ENCODE results near the gene ASCC3. TPM values are rescaled to one million over a fixed set of nuclear protein-coding genes. Genes with fewer than 3 reads are reported as not detected.

The ASCC3 gene
- total RNA-seq, 1 donor from 2014 or later = 62.9 TPM

DNA sequence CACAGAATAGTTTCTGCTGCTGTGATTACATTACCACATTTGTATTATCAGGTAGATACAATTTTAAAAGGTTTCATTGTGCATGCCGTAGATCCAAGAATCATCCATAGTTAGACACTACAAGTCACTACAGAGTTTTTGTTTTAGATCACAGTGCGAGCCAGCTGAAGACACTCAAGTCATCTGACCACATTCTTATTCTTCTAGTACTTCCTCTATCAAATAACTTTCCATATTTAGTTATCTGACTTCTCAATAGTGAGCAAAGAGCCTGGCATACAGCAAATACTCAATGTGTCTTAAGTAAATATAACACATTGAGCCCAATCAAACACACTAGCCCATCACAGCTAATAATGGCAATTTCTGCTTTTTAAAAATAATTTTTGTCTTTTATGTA, 195.4 kb downstream of the ASCC3 start:
- intact Hi-C loops (cut with micrococcal nuclease) = no loop called here
- H3K36me3 Mint-ChIP-seq (ENCODE audit: low read depth) = peaks cover 3% of the 10 kb centered on the region
- no peak overlapping the region for H3K27ac Mint-ChIP-seq

DNA sequence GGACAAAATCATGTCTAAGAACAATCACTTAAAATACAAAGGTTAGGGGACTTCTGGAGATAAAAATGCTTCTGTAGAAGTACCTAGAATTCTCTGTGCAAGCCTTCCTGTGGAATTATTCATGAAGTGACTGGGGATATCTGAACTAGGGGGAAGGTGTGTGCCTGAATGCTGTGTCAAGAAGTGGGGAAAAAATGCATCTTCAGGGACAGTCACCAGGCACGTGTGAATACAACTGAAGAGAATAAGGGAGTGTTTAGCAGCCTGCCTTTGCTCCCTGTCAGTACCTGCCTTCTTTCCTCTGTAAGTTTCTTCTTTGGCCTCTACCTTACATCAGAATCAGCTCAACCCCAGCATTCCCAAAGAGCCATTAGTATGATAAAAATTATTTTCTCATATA, 201.0 kb downstream of the ASCC3 start:
- H3K27ac Mint-ChIP-seq = no peak overlapping the region
- no peak overlapping the region for H3K4me3 Mint-ChIP-seq (ENCODE audit: low read depth)
- no peaks in the 10 kb centered on the region for H3K4me1 Mint-ChIP-seq (ENCODE audit: low read depth)
- H3K27me3 Mint-ChIP-seq (ENCODE audit: low read depth) = no peaks in the 10 kb centered on the region
- DNase-seq (ENCODE audit: low spot score) = no peak
- no peaks in the 10 kb centered on the region for H3K9me3 Mint-ChIP-seq
- H3K36me3 Mint-ChIP-seq (ENCODE audit: low read depth) = peaks cover 3% of the 10 kb centered on the region
- intact Hi-C loops (cut with micrococcal nuclease) = no loop called here

More for the DNA sequence above, 195.4 kb downstream of the ASCC3 start:
- no peak overlapping the region for H3K4me3 Mint-ChIP-seq (ENCODE audit: low read depth)
- H3K27me3 Mint-ChIP-seq (ENCODE audit: low read depth) = no peaks in the 10 kb centered on the region
- no peaks in the 10 kb centered on the region for H3K9me3 Mint-ChIP-seq
- no peak for DNase-seq (ENCODE audit: low spot score)
- peaks cover 1% of the 10 kb centered on the region for H3K4me1 Mint-ChIP-seq (ENCODE audit: low read depth)

GRCh38 chr6:100678027-100678426, 203.1 kb downstream of the ASCC3 start:
- DNase-seq (ENCODE audit: low spot score) = no peak
- no peak overlapping the region for H3K27ac Mint-ChIP-seq
- H3K4me3 Mint-ChIP-seq (ENCODE audit: low read depth) = no peak overlapping the region
- no peaks in the 10 kb centered on the region for H3K27me3 Mint-ChIP-seq (ENCODE audit: low read depth)
- no peaks in the 10 kb centered on the region for H3K4me1 Mint-ChIP-seq (ENCODE audit: low read depth)
- H3K36me3 Mint-ChIP-seq (ENCODE audit: low read depth) = peaks cover 3% of the 10 kb centered on the region
- H3K9me3 Mint-ChIP-seq = no peaks in the 10 kb centered on the region
- intact Hi-C loops (cut with micrococcal nuclease) = no loop called here

DNA sequence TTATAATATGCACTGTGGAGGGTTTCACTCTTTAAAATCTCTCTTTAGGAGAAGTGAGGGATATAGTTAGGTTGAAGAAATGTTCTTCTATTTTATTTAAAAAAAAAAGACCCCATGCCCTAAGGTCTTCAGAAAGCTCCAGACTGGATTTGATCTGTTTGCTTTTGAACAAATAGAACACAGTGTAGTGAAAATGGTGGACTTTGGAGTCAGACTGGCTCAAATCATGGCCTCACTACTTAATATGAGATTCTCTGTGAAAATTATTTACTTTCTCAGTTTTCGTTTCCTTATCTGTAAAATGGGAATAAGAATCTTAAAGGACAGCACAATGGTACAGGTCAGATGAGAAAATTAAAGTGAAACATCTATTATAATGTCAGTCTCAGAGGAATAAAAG, 203.9 kb downstream of the ASCC3 start:
- Mint-ChIP-seq H3K4me1 (ENCODE audit: low read depth) (no peaks in the 10 kb centered on the region), H3K27me3 (ENCODE audit: low read depth) (no peaks in the 10 kb centered on the region), H3K27ac (no peak overlapping the region), H3K36me3 (ENCODE audit: low read depth) (peaks cover 3% of the 10 kb centered on the region), H3K9me3 (no peaks in the 10 kb centered on the region), H3K4me3 (ENCODE audit: low read depth) (no peak overlapping the region)
- DNase-seq (ENCODE audit: low spot score) = no peak
- intact Hi-C loops (cut with micrococcal nuclease) = no loop called here

- peaks cover 18% of the 10 kb centered on the region for H3K36me3 Mint-ChIP-seq (ENCODE audit: low read depth)
- intact Hi-C loops (cut with micrococcal nuclease) = no loop called here
- no peaks in the 10 kb centered on the region for H3K4me1 Mint-ChIP-seq (ENCODE audit: low read depth)
- no peak overlapping the region for H3K27ac Mint-ChIP-seq
- no peaks in the 10 kb centered on the region for H3K27me3 Mint-ChIP-seq (ENCODE audit: low read depth)
- no peak overlapping the region for H3K4me3 Mint-ChIP-seq (ENCODE audit: low read depth)
- DNase-seq (ENCODE audit: low spot score) = no peak
- no peaks in the 10 kb centered on the region for H3K9me3 Mint-ChIP-seq
These were observed 207.5 kb downstream of the ASCC3 start for GRCh38 chr6:100673641-100674040.

- Mint-ChIP-seq H3K4me3 (ENCODE audit: low read depth) (no peak overlapping the region), H3K9me3 (no peaks in the 10 kb centered on the region), H3K27ac (no peak overlapping the region), H3K27me3 (ENCODE audit: low read depth) (no peaks in the 10 kb centered on the region), H3K4me1 (ENCODE audit: low read depth) (no peaks in the 10 kb centered on the region), H3K36me3 (ENCODE audit: low read depth) (peaks cover 15% of the 10 kb centered on the region)
- intact Hi-C loops (cut with micrococcal nuclease) = no loop called here
- no peak for DNase-seq (ENCODE audit: low spot score)
These were observed 209.4 kb downstream of the ASCC3 start for GRCh38 chr6:100671740-100672139.

DNA sequence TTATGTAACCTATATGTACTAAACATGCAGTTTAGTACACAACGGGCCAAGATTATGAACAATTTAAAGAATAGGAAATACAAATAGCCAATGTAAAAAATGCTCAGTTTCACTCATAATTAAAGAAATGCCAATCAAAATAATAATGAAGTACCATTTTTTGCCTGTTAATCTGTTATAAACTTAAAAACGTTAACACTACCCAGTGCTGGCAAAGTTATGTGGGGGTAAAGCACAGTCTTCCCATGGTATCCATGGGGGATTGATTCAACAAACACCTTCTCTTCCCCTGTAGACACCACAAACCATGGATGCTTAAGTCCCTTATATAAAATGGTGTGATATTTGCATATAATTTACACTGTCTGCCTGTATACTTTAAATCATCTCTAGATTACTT, 211.1 kb downstream of the ASCC3 start:
- Mint-ChIP-seq H3K4me1 (ENCODE audit: low read depth) (peaks cover 2% of the 10 kb centered on the region), H3K27ac (no peak overlapping the region), H3K27me3 (ENCODE audit: low read depth) (no peaks in the 10 kb centered on the region), H3K9me3 (no peaks in the 10 kb centered on the region), H3K36me3 (ENCODE audit: low read depth) (peaks cover 15% of the 10 kb centered on the region), H3K4me3 (ENCODE audit: low read depth) (no peak overlapping the region)
- intact Hi-C loops (cut with micrococcal nuclease) = no loop called here
- no peak for DNase-seq (ENCODE audit: low spot score)

GRCh38 chr6:100665041-100665380, 216.1 kb downstream of the ASCC3 start:
- Mint-ChIP-seq H3K4me3 (ENCODE audit: low read depth) (no peak overlapping the region), H3K36me3 (ENCODE audit: low read depth) (peaks cover 7% of the 10 kb centered on the region), H3K27ac (peak overlapping the region; percentile 35), H3K27me3 (ENCODE audit: low read depth) (no peaks in the 10 kb centered on the region), H3K9me3 (no peaks in the 10 kb centered on the region), H3K4me1 (ENCODE audit: low read depth) (peaks cover 8% of the 10 kb centered on the region)
- intact Hi-C loops (cut with micrococcal nuclease) = no loop called here
- DNase-seq (ENCODE audit: low spot score) = no peak

DNA sequence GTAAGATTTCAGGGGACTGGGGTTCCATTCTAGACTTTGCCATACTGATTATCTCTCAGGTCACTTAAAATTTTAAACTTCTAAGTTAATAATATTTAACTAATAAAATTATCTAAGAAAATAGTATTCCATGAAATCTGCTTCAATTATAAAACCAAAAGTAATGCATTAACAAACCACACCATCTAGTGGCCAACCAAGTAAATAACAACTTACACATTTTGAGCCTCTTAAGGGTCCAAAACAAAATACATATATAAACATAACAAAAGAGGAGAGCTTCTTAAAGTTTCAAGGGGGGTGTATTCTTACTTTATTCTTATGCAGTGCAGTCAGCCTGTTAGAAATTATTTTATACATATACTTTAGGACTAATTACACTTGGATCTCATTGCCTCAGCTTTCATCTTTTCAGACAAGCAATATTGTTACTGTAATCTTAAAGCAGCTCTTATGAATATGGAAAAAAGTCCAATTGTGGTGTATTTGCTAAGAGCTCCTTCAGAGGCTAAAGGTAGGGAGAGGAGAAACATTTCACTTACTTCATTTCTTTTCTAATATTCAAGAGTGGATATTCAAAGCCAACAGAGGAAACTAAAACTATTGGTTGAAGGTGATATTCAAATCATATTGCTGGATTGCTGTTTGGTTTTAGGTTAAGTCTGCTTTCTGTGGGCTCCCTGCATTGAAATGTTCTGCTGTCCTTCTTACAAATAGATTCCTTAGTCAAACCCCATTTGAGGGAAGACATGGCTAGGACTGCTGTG, 216.7 kb downstream of the ASCC3 start:
- intact Hi-C loops (cut with micrococcal nuclease) = loop anchor here (5.0 kb wide), 2 partner anchors 187 to 557 kb away; no protein-coding TSS in a partner anchor
- DNase-seq (ENCODE audit: low spot score) = no peak
- Mint-ChIP-seq H3K4me3 (ENCODE audit: low read depth) (no peak overlapping the region), H3K27me3 (ENCODE audit: low read depth) (no peaks in the 10 kb centered on the region), H3K9me3 (no peaks in the 10 kb centered on the region), H3K27ac (peak overlapping the region; percentile 35), H3K36me3 (ENCODE audit: low read depth) (peaks cover 7% of the 10 kb centered on the region), H3K4me1 (ENCODE audit: low read depth) (peaks cover 8% of the 10 kb centered on the region)

DNA sequence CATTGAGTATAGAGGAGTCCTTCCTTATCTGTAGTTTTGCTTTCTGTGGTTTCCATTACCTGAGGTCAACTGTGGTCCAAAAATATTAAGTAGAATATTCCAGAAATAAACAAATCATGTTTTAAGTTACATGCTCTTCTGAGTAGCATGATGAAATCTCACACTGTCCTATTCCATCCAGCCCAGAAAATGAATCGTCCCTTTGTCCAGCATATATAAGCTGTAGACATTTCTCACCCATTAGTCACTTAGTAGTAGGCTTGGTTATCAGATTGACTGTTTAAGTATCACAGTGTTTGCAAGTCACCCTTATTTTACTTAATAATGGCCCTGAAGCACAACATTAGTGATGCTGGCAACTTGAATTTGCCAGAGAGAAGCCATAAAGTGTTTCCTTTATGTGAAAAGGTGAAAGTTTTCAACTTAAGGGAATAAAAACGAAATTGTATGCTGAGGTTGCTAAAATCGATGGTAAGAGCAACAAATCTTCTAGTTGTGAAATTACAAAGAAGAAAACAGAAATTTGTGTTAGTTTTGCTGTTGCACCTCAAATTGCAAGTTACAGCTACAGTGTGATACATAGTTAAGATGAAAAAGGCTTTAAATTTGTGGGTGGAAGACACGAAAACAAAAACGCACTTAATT, 217.8 kb downstream of the ASCC3 start:
- Mint-ChIP-seq H3K27ac (no peak overlapping the region), H3K4me3 (ENCODE audit: low read depth) (no peak overlapping the region), H3K27me3 (ENCODE audit: low read depth) (no peaks in the 10 kb centered on the region), H3K36me3 (ENCODE audit: low read depth) (peaks cover 7% of the 10 kb centered on the region), H3K4me1 (ENCODE audit: low read depth) (peaks cover 8% of the 10 kb centered on the region), H3K9me3 (no peaks in the 10 kb centered on the region)
- intact Hi-C loops (cut with micrococcal nuclease) = loop anchor here (5.0 kb wide), 2 partner anchors 186 to 556 kb away; no protein-coding TSS in a partner anchor
- no peak for DNase-seq (ENCODE audit: low spot score)

- H3K4me3 Mint-ChIP-seq (ENCODE audit: low read depth) = no peak overlapping the region
- H3K9me3 Mint-ChIP-seq = no peaks in the 10 kb centered on the region
- no peak for DNase-seq (ENCODE audit: low spot score)
- peaks cover 8% of the 10 kb centered on the region for H3K4me1 Mint-ChIP-seq (ENCODE audit: low read depth)
- H3K27me3 Mint-ChIP-seq (ENCODE audit: low read depth) = no peaks in the 10 kb centered on the region
- intact Hi-C loops (cut with micrococcal nuclease) = loop anchor here (5.0 kb wide), 2 partner anchors 185 to 555 kb away; no protein-coding TSS in a partner anchor
- peaks cover 7% of the 10 kb centered on the region for H3K36me3 Mint-ChIP-seq (ENCODE audit: low read depth)
- no peak overlapping the region for H3K27ac Mint-ChIP-seq
These were observed 218.9 kb downstream of the ASCC3 start for GRCh38 chr6:100662264-100662663.

GRCh38 chr6:100658486-100658885, 222.6 kb downstream of the ASCC3 start:
- Mint-ChIP-seq H3K9me3 (no peaks in the 10 kb centered on the region), H3K4me3 (ENCODE audit: low read depth) (no peak overlapping the region), H3K36me3 (ENCODE audit: low read depth) (peaks cover 10% of the 10 kb centered on the region), H3K4me1 (ENCODE audit: low read depth) (no peaks in the 10 kb centered on the region), H3K27me3 (ENCODE audit: low read depth) (no peaks in the 10 kb centered on the region), H3K27ac (no peak overlapping the region)
- no peak for DNase-seq (ENCODE audit: low spot score)
- intact Hi-C loops (cut with micrococcal nuclease) = loop anchor here (5.0 kb wide), 1 partner anchor 541 kb away; no protein-coding TSS in a partner anchor

GRCh38 chr6:100657678-100658330, 223.3 kb downstream of the ASCC3 start:
- Mint-ChIP-seq H3K36me3 (ENCODE audit: low read depth) (peaks cover 7% of the 10 kb centered on the region), H3K4me1 (ENCODE audit: low read depth) (no peaks in the 10 kb centered on the region), H3K4me3 (ENCODE audit: low read depth) (no peak overlapping the region), H3K9me3 (no peaks in the 10 kb centered on the region), H3K27me3 (ENCODE audit: low read depth) (no peaks in the 10 kb centered on the region), H3K27ac (no peak overlapping the region)
- intact Hi-C loops (cut with micrococcal nuclease) = loop anchor here (5.0 kb wide), 1 partner anchor 541 kb away; no protein-coding TSS in a partner anchor
- DNase-seq (ENCODE audit: low spot score) = no peak

Data from activated T-helper 2 cell treated with anti-CD3 and anti-CD28 coated beads, Interferon-gamma antibody, Interleukin-2, Interleukin-4, amounts not matched to agents 10 μg/mL and 5 μg/mL and 100 μg/mL, durations not matched to agents 14 hours and 24 hours and 36 hours (primary cell).